H1 (cell line): Measurements from ENCODE around the gene ASXL2. TPM values are rescaled to one million over a fixed set of nuclear protein-coding genes. Genes with fewer than 3 reads are reported as not detected.

Experiments
- CTCF ChIA-PET: fragments of 300-600 bp; sonication (Branson Sonifier 250); formaldehyde crosslinking; loops from one replicate; lab custom pipeline; 2021; ENCODE audit not compliant: partially characterized antibody; lab: Charles Lee
- POLR2A ChIA-PET: fragments of 300-600 bp; sonication (Branson Sonifier 250); formaldehyde crosslinking; loops from one replicate; lab custom pipeline; 2021; ENCODE audit warnings: inconsistent platforms; ENCODE audit not compliant: partially characterized antibody; lab: Charles Lee
- DNase-seq, 2 experiments: peaks; one replicate each; pipeline versions ENCODE4 v3.0.0 to v3.0.0-alpha.2; 2010 to 2022; ENCODE audit warnings: low spot score in 2 of 2, low read depth in 1 of 2, mixed read lengths in 1 of 2
- FAIRE-seq: peaks from 2 replicates; lab custom pipeline; 2011; peaks lifted over from hg19 to GRCh38; lab: Jason Lieb, UNC
- H2AFZ ChIP-seq: 2 replicates; pipeline ENCODE4 v1.8.1; 2012; ENCODE audit warnings: low read length, inconsistent platforms
- H2AK5ac ChIP-seq: 2 replicates; pipeline ENCODE4 v1.6.1; 2013; ENCODE audit warnings: low read depth, low read length
- H2BK120ac ChIP-seq: replicated peaks from 2 replicates; pipeline ENCODE3; 2013; ENCODE audit warnings: low read depth, low read length, inconsistent platforms
- H2BK12ac ChIP-seq: 2 replicates; pipeline ENCODE4 v1.6.1; 2013; ENCODE audit warnings: low read depth, low read length
- H2BK15ac ChIP-seq: 2 replicates; pipeline ENCODE4 v1.6.1; 2013; ENCODE audit warnings: low read length
- H2BK20ac ChIP-seq: 2 replicates; pipeline ENCODE4 v1.6.1; 2013; ENCODE audit warnings: low read length
- H2BK5ac ChIP-seq: 2 replicates; pipeline ENCODE4 v1.6.1; 2013; ENCODE audit warnings: low read depth, low read length
- H3K14ac ChIP-seq: 2 replicates; pipeline ENCODE4 v1.6.1; 2013; ENCODE audit warnings: inconsistent platforms; ENCODE audit not compliant: insufficient read length
- H3K18ac ChIP-seq: 2 replicates; pipeline ENCODE4 v1.6.1; 2013; ENCODE audit warnings: low read length; ENCODE audit errors: extremely low read depth
- H3K23ac ChIP-seq: 2 replicates; pipeline ENCODE4 v1.6.1; 2013; ENCODE audit warnings: inconsistent platforms; ENCODE audit not compliant: insufficient read length
- H3K23me2 ChIP-seq: 2 replicates; pipeline ENCODE4 v1.6.1; 2013; ENCODE audit warnings: low read depth, low read length
- H3K27ac ChIP-seq: 2 replicates; pipeline ENCODE4 v1.6.1; 2011; ENCODE audit warnings: low read depth, low read length, inconsistent platforms
- H3K27me3 ChIP-seq, 4 experiments: replicated peaks in 1 of 4; 1 replicate in 1 of 4; 2 replicates in 3 of 4; pipeline versions ENCODE4 v1.6.1 to v1.8.1; 2011 to 2013; ENCODE audit warnings: low read length in 3 of 4, mild to moderate bottlenecking in 3 of 4, inconsistent platforms in 2 of 4, mixed read lengths in 2 of 4, moderate library complexity in 1 of 4; ENCODE audit not compliant: control insufficient read depth in 3 of 4, insufficient read depth in 3 of 4; ENCODE audit errors: extremely low read depth in 1 of 4
- H3K36me3 ChIP-seq, 4 experiments: 2 replicates each; pipeline versions ENCODE4 v1.6.1 to v1.8.1; 2011 to 2013; ENCODE audit warnings: mild to moderate bottlenecking in 4 of 4, low read length in 3 of 4, moderate library complexity in 2 of 4, control low read depth in 1 of 4, inconsistent platforms in 1 of 4; ENCODE audit not compliant: insufficient read depth in 4 of 4, control insufficient read depth in 2 of 4
- H3K4ac ChIP-seq: replicated peaks from 2 replicates; pipeline ENCODE3; 2013; ENCODE audit warnings: low read length, low read depth, mixed read lengths, inconsistent platforms; ENCODE audit not compliant: insufficient read length
- H3K4me1 ChIP-seq, 4 experiments: replicated peaks in 1 of 4; 1 replicate in 1 of 4; 2 replicates in 3 of 4; pipeline versions ENCODE4 v1.6.1 to v1.8.1; 2011 to 2013; ENCODE audit warnings: low read length in 3 of 4, inconsistent platforms in 2 of 4, mixed read lengths in 1 of 4; ENCODE audit not compliant: insufficient read depth in 4 of 4, control insufficient read depth in 3 of 4
- H3K4me2 ChIP-seq, 2 experiments: 2 replicates each; pipeline versions ENCODE4 v1.6.1 to v1.8.1; 2011 to 2013; ENCODE audit warnings: low read depth in 2 of 2, low read length in 2 of 2, control low read depth in 1 of 2, inconsistent platforms in 1 of 2, mild to moderate bottlenecking in 1 of 2; ENCODE audit not compliant: insufficient read depth in 1 of 2
- H3K4me3 ChIP-seq, 4 experiments: fragments of 200-600, 300-600 bp in 1 of 4; sonication (generic), shearing (Covaris generic), sonication (Bioruptor Twin) in 1 of 4; 2 replicates each; pipeline versions ENCODE4 v1.5.1 to v1.8.1; 2011 to 2016; ENCODE audit warnings: low read length in 4 of 4, low read depth in 3 of 4, control low read depth in 2 of 4, inconsistent platforms in 2 of 4, mild to moderate bottlenecking in 2 of 4, mixed read lengths in 1 of 4, moderate library complexity in 1 of 4; ENCODE audit not compliant: insufficient read depth in 2 of 4; ENCODE audit errors: extremely low read depth in 1 of 4
- H3K56ac ChIP-seq: replicated peaks from 2 replicates; pipeline ENCODE3; 2013; ENCODE audit warnings: low read depth, mild to moderate bottlenecking, mixed read lengths, low read length, inconsistent platforms; ENCODE audit not compliant: insufficient read length
- H3K79me1 ChIP-seq: 2 replicates; pipeline ENCODE4 v1.6.1; 2013; ENCODE audit warnings: low read depth, low read length, control low read depth
- H3K79me2 ChIP-seq, 2 experiments: 2 replicates each; pipeline versions ENCODE4 v1.6.1 to v1.8.1; 2012 to 2013; ENCODE audit warnings: low read length in 2 of 2, mild to moderate bottlenecking in 2 of 2, inconsistent platforms in 1 of 2; ENCODE audit not compliant: insufficient read depth in 2 of 2, control insufficient read depth in 1 of 2
- H3K9ac ChIP-seq, 4 experiments: replicated peaks in 1 of 4; 1 replicate in 1 of 4; 2 replicates in 3 of 4; pipeline versions ENCODE4 v1.6.1 to v1.8.1; 2011 to 2013; ENCODE audit warnings: low read depth in 3 of 4, low read length in 3 of 4, control low read depth in 2 of 4, mild to moderate bottlenecking in 2 of 4, moderate library complexity in 2 of 4, inconsistent platforms in 1 of 4; ENCODE audit errors: extremely low read depth in 1 of 4
- H3K9me3 ChIP-seq, 2 experiments: 2 replicates each; pipeline versions ENCODE4 v1.6.1 to v1.8.1; 2012 to 2013; ENCODE audit warnings: mild to moderate bottlenecking in 2 of 2, moderate library complexity in 2 of 2, control low read depth in 1 of 2, inconsistent platforms in 1 of 2, low read depth in 1 of 2, low read length in 1 of 2, mixed read lengths in 1 of 2; ENCODE audit not compliant: insufficient read depth in 2 of 2
- H4K20me1 ChIP-seq, 2 experiments: replicated peaks in 1 of 2; 2 replicates each; pipeline versions ENCODE3 to v1.8.1; 2011 to 2013; ENCODE audit warnings: inconsistent platforms in 2 of 2, low read length in 2 of 2, mild to moderate bottlenecking in 1 of 2; ENCODE audit not compliant: insufficient read depth in 2 of 2, control insufficient read depth in 1 of 2
- H4K5ac ChIP-seq: 2 replicates; pipeline ENCODE4 v1.6.1; 2013; ENCODE audit warnings: low read length, low read depth, mixed read lengths, inconsistent platforms; ENCODE audit not compliant: insufficient read length
- H4K8ac ChIP-seq: 2 replicates; pipeline ENCODE4 v1.8.0; 2013; ENCODE audit warnings: mild to moderate bottlenecking, moderate library complexity, low read length, inconsistent platforms; ENCODE audit not compliant: insufficient read depth; ENCODE audit errors: extremely low read depth
- H4K91ac ChIP-seq: replicated peaks from 2 replicates; pipeline ENCODE3; 2013; ENCODE audit warnings: low read length, mixed read lengths, inconsistent platforms; ENCODE audit not compliant: insufficient read length
- CTBP2 ChIP-seq: IDR thresholded peaks from 2 replicates; pipeline ENCODE4 v1.7.0; 2011; ENCODE audit warnings: borderline replicate concordance, mild to moderate bottlenecking, moderate library complexity, mixed read lengths, low read length; ENCODE audit not compliant: insufficient read depth, insufficient read length
- KDM1A ChIP-seq: fragments of 200-600, 300-600 bp; sonication (generic); IDR thresholded peaks from 2 replicates; pipeline ENCODE4 v1.7.1; 2016; ENCODE audit warnings: mild to moderate bottlenecking, low read length, borderline replicate concordance
- RBBP5 ChIP-seq: IDR thresholded peaks from 2 replicates; pipeline ENCODE4 v1.7.1; 2012; ENCODE audit warnings: low read depth, mild to moderate bottlenecking, inconsistent platforms, low read length, moderate library complexity, borderline replicate concordance
- SP2 ChIP-seq: IDR thresholded peaks from 2 replicates; pipeline ENCODE4 v1.6.1; 2012; ENCODE audit warnings: mild to moderate bottlenecking, low read length, inconsistent platforms
- WGBS, 2 experiments: shearing (Covaris generic) in 1 of 2; methylation state at CpG; one replicate each; pipeline versions ENCODE4 v1.1.6 to v1.1.7; 2013 to 2015; ENCODE audit warnings: low lambda C conversion rate in 2 of 2, mixed read lengths in 2 of 2, inconsistent platforms in 1 of 2, low coverage in 1 of 2, missing lambda C conversion rate in 1 of 2; ENCODE audit not compliant: insufficient replicate concordance in 2 of 2, insufficient coverage in 1 of 2, insufficient read length in 1 of 2; ENCODE audit errors: extremely low coverage in 1 of 2, missing lambda C conversion rate in 1 of 2; 5-methylcytosine and 5-hydroxymethylcytosine counted together
- polyA plus RNA-seq, 7 experiments: library from polyadenylated mRNA; depleted of rRNA in 3 of 7; stranded (reverse) in 5 of 7; unstranded in 2 of 7; fragments of >200 nt in 5 of 7; fragments of 200-250 nt in 2 of 7; gene quantifications; 1 replicate in 5 of 7; 2 replicates in 1 of 7; 4 replicates in 1 of 7; pipeline versions ENCODE4 v1.2.1 to v1.2.3, GENCODE V29; 2011 to 2013; ENCODE audit warnings: missing spikeins in 2 of 7, mixed read lengths in 2 of 7
- total RNA-seq: library from RNA; stranded (reverse); fragmentation: NEBNext Ultra II Directional; extraction: Animal tissue kit (Norgen Biotek cat#: 25700); gene quantifications from 2 replicates; pipeline ENCODE4 v1.2.1, GENCODE V29; 2021

The ASXL2 gene
- total and polyA plus RNA-seq, 2 of the 8 experiments (the other 6 are each of a cell fraction or from before 2014, with no cell fraction given): 7.2 to 41.3 TPM

GRCh38 chr2:25922501-25922900, 44.2 kb upstream of the ASXL2 start:
- Histone ChIP-seq H3K79me1 (no peaks in the 10 kb centered on the region), H4K5ac (no peak overlapping the region), H3K4me2 (no peak overlapping the region), H4K20me1 (peaks cover 0 to 3% of the 10 kb centered on the region in 2 experiments), H2BK5ac (no peak overlapping the region), H3K23me2 (no peaks in the 10 kb centered on the region), H4K8ac (no peak overlapping the region), H3K79me2 (no peaks in the 10 kb centered on the region), H3K9ac (no peak overlapping the region), H2BK12ac (no peak overlapping the region), H3K18ac (no peak overlapping the region), H3K9me3 (no peaks in the 10 kb centered on the region), H3K4me1 (0 out of 7 replicates have a peak, but pooled peaks cover 0 to 2% (median 0%) of the 10 kb centered on the region in 4 experiments), H3K4ac (no peak overlapping the region), H2BK20ac (no peak overlapping the region), H3K36me3 (peaks cover 0 to 9% (median 2%) of the 10 kb centered on the region in 4 experiments; a peak in 5 of 8 replicates), H4K91ac (no peak overlapping the region), H3K23ac (no peak overlapping the region), H3K4me3 (no peak overlapping the region), H2AFZ (no peak overlapping the region), H2AK5ac (no peak overlapping the region), H2BK15ac (no peak overlapping the region), H3K14ac (no peak overlapping the region), H3K27ac (no peak overlapping the region), H3K56ac (no peak overlapping the region), H3K27me3 (no peaks in the 10 kb centered on the region), H2BK120ac (no peak overlapping the region)
- no peak for FAIRE-seq
- ChIA-PET POLR2A (no interaction called here), CTCF (interaction anchor here (1.2 kb wide), 1 partner anchor 70 kb away, joined by 3 read pairs; no protein-coding TSS in a partner anchor)
- TF ChIP-seq CTBP2 (no peak), RBBP5 (no peak), KDM1A (no peak), SP2 (no peak)
- no peak for DNase-seq
- WGBS, 2 experiments: 59% methylated on average over 2 of the region's 2 CpGs; no CpG with 5 or more reads in 1 of the 2 experiments
